COR-L47 (cell line): ENCODE data around the gene CD200.
"Not testable (repeated sequence)": the region's sequence is repeated elsewhere in the genome, so short reads cannot be mapped to it uniquely, and the experiment has no call there.

Source experiments
- DNase-seq: peaks from one replicate; lab custom pipeline; 2025; lab: John Stamatoyannopoulos, UW

Gene CD200

DNA sequence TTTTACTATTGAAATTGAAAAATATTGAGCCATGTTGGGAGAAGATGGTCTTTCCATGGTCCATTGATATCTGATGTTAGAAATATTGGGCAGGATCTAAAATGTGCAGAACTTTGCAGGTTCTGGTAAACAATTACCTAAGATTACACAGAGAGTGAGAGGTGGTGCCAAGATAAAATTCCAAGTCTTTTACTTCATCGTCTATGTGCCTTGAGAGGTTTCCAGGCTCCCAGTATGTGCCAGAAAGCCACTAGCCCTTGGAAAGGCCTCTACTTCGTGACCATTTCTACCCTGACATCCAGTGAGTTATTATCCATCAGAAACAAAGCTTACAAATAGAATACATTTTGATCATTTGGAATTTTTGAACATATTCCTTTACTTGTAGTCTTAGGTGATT is 27.6 kb downstream of the CD200 start:
- DNase-seq = no peak

DNA sequence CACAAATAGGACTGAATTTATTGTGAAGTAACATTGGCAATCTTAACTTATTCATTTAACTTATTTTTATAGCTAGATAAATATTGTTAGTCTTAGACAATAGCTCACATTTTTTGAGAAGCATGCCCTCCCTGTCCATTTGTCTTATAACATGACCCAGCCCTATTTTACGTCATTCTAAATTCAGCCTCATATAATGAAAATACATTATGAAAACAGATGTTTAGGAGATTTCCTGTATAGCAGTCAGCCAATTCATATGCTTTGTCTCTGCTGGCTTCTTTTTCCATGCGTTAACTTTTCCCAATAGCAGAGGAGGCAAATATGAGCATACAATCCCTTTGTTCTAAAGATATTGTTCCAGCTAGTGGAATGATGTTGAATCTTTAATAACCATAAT is 29.3 kb downstream of the CD200 start:
- DNase-seq = no peak

DNA sequence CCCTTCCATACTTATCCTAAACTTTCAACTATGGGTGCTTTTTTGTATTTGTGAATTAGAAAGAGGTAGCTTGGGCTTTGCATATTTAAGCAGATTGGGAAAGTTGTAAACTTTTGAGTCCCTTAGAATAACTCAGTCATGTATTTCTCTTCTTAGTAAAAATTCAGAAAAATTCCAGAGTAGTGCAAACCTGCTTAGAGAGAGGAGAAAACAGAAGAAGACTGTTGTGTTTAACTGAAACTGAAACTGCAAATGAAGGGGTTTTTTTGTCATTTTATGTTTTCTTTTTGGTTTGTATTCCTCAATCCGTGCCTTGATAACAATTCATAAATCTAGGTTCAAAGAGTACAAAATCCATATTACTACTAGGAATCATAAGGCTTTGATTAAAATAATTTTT is 31.3 kb downstream of the CD200 start:
- DNase-seq = no peak

DNA sequence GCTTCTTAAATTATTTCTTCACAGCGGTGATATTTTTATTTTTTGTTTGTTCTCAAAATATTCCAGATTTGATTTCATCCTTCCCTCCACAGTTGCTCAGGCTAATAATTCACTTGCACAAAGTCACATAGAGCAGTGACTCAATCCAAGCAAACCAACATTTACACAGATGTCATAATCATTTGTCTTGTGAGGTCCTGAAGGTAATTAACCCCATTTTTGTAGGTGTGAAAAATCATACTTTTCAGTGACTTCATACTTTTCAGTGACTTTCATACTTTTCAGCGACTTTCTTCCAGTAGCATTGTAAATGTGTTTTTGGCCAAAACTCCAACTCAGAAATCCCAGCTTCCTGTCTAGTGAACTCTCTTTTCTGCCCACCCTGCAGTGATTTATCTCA is 32.1 kb downstream of the CD200 start:
- no peak for DNase-seq

DNA sequence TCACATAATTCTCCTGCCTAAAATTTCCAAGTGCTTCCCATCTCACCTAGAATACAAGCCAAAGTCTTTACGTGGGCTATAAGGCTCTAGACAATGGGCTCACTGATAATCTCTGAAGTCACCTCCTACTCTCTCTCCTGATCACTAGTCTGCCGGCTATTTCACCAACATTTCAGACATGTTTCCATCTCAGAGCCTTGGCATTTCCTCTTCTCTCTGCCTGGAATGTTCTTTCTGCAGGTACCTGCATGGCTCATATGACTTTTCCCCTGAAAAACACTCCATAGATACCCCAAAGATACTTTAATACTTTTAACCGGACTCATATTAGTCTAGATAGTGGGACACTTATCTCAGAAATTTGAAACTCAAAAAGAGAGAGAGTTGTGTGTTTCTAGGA is 32.7 kb downstream of the CD200 start:
- no peak for DNase-seq

DNA sequence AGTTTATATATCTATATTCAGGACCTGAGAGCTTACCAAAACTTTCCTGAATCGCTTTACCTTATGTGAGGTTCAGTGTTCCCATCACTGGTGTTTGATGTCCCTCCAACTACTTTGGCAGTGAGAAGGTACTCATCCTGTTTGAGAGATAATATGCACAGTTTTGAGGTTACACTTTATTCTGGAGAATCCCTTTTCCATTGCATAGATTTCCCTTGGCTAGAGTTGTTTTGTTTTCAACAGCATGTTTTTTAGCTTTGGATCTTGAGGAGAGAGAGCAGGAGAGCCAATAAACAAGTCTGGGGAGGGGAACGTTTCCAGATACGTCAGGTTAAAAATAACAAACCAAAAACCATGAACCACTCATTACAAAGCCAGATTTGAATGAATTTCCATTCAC is 33.6 kb downstream of the CD200 start:
- no peak for DNase-seq

DNA sequence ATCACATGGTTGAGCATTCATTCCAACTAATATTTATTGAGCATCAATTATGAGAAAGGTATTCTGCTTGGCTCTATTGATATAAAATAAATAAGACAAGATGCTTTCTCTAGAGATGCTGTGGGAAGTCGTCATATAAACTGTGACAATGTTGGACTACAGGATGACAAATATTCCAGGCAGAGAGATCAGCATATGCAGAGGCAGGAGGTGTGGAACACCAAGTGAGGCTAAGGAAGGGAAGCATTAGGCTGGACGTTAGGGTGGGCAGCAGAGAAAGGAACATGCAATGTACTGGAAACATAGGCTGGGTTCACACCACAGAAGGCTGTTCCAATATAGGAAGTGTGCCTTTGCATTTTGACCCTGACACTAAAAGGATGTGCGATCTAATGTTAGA is 38.6 kb downstream of the CD200 start:
- DNase-seq = no peak

DNA sequence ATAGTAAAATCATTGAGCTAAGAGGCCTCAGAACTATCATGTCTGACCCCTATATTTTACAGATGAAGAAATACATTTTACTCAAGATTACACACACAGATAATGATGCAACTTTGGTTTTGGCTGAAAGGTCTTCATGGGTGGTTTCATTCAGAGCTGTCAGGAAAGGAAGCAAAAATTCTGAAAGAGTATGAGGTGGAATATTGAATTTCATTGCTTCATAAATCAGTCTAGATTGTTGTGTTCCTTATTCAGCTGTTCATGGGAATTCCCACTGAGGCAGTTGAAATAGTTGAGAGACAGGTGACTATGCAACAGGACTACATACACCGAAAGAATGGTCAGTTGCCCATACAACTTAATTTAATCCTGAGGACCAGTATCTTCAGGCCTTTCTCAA is 39.4 kb downstream of the CD200 start:
- no peak for DNase-seq

DNA sequence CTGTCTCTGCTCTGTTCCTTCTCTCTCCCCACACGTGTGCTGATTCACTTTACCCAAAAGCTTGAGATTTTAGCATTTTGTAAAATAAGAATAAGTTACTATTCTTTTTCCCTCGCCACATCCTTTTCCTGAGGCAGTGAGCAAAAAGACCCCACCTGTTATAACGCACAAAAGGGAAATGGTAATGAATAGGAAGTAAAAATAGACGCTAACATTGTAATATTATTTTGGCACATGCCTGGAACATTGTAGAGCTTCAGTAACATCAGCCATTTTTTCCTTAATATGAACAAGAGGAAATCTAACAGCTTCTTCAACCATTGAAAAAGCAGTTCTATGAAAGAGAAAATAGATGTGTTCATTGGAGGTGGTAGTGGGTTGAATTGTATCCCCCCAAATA is 40.5 kb downstream of the CD200 start:
- DNase-seq = no peak

DNA sequence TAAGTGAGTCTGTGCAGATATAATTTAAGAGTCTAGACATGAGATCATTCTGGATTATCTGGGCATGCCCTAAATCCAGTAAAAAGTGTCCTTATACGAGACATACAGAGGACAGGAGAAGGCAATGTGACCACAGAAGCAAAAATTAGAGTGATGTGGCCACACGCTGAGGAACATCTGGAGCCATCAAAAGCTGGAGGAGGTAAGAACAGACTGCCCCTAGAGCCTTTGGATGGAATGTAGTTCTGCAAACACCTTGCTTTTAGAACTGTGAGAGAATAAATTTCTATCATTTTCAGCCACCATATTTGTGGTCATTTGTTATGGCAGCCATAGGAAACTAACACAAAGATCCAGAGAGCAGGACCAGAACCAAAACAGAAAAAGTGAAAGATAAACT is 41.0 kb downstream of the CD200 start:
- no peak for DNase-seq

DNA sequence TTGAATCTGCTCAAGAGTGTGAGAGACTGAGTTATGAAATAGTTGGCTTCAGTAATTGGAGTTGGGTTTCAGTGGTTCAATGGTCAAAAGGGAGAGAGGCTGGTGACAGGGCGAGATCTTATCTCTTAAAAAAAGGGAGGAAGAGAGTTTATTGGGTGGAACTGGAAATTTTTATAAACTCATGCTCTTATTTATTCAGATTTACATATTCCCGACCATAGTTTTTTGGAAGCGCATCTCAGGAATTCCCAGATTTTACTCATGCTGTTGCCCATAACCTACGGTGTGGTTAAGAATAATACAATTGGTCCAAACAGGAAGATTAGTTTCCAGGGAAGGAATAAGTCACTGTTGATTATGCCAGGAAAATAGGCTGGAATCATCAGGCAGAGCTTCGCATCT is 41.4 kb downstream of the CD200 start:
- no peak for DNase-seq

DNA sequence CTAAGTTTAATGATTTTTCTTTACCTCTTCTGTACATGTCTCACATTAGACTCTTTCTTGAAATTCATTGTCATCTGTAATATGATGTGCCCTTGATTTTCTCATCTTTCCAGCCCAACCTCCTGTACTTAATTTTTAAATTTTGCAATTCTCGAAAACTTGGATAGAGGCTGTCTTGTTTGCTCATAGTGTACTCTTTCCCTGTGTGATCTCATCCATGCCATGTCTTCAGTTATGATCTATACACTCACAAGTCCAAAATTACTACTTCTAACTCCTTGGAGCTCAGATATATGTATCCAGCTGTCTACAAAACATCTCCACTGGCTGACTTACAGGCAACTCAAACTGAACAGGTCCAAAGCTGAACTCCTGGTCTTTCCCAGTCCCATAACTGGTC is 42.2 kb downstream of the CD200 start:
- DNase-seq = no peak

DNA sequence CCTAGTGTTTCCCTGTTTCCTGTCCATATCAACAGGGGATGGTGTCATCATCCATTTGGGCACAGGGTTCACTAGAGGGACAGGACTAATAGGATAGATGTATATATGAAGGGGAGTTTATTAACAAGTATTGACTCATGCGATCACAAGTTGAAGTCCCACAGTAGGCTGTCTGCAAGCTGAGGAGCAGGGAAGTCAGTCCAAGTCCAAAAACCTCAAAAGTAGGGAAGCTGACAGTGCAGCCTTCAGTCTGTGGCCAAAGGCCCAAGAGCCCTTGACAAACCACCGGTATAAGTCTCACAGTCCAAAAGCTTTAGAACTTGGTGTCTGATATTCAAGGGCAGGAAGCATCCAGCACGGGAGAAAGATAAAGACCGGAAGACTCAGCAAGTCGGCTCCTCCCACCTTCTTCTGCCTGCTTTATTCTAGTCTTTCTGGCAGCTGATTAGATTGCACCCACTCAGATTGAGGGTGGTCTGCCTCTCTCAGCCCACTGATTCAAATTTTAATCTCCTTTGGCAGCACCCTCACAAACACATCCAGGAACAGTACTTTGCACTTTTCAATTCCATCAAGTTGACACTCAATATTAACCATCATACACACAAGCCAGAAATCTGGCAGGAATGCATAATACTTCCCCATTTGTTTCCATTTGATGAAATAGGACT is 43.4 kb downstream of the CD200 start:
- DNase-seq = no peak

DNA sequence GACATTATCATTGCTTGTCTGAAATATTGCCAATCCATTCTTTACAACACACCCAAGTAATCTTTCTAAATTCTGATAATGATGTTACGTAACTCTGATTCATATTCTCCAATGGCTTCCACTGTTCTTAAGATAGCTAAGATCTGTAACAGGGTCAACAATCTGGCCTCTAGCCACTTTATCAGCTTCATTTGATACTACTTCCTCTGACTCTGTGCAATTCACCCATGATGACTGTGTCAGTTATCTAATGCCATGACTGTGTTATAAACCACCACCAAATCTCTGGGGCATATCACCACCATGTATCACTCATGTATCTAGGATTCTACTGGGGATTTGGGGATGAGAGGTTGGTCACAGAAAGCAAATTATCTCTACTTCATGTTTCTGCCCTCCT is 44.0 kb downstream of the CD200 start:
- no peak for DNase-seq

DNA sequence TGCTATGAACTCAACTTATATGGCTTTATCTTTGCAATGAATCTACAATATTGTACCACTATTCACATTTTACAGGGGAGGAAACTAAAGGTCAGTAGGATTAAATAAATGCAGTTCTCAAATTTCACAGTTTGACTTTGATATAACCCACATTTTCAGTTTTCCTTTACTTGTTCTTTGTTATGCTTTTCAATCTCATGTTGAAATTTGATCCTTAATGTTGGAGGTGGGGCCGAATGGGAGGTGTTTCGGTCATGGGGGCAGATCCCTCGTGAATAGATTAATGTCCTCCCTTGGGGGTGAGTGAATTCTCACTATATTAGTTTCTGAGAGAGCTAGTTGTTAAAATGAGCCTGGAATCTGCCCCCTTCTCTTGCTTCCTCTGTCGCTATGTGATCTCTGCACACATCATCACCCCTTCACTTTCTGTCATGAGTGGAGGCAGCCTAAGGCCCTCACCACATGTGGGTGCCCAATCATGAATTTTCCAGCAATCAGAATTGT is 44.7 kb downstream of the CD200 start:
- no peak for DNase-seq

DNA sequence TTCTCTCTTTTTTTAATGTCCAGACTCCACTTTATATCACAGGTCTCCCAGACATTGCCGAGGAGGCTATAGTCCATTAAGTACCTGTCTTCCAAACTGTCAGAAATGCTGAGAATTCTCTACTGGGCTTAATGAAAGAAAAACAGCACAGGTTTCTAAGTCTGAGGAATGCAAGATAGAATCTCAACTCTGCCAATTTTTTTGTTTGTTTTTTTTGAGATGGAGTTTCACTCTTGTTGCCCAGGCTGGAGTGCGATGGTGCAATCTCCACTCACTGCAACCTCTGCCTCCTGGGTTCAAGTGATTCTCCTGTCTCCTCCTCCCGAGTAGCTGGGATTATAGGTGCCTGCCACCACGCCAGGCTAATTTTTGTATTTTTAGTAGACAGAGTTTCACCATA is 45.4 kb downstream of the CD200 start:
- DNase-seq = not testable (repeated sequence)

DNA sequence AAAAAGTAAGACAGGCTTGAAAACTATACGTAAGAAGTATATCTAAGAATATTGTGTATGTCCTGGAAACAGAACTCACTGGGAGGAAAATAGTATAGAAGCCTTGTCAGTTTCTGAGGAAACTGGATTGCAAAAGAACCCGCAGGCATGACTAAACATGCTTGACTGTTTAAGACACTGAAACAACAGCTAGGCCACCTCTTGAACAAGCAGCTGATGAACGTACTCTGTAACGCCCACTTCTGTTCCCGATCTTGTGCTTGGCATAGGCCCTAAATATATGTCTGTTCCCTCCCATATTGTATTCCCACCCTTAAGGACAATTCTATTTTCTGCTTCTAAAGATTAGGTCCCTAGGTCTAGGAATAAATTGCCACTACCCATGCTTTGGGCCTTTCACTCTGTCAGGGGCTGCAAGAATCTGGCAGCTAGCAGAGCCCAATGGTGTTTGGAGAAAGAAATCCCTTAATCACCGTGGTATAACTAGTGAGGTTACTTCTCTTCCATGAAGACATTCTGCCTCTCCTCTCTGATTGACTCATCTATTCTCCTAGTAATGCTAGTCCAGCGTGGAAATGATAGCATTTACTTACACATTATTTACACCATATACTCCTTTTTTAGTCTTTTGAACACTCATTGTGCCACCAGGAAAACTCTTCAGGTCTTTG is 46.2 kb downstream of the CD200 start:
- DNase-seq = no peak

DNA sequence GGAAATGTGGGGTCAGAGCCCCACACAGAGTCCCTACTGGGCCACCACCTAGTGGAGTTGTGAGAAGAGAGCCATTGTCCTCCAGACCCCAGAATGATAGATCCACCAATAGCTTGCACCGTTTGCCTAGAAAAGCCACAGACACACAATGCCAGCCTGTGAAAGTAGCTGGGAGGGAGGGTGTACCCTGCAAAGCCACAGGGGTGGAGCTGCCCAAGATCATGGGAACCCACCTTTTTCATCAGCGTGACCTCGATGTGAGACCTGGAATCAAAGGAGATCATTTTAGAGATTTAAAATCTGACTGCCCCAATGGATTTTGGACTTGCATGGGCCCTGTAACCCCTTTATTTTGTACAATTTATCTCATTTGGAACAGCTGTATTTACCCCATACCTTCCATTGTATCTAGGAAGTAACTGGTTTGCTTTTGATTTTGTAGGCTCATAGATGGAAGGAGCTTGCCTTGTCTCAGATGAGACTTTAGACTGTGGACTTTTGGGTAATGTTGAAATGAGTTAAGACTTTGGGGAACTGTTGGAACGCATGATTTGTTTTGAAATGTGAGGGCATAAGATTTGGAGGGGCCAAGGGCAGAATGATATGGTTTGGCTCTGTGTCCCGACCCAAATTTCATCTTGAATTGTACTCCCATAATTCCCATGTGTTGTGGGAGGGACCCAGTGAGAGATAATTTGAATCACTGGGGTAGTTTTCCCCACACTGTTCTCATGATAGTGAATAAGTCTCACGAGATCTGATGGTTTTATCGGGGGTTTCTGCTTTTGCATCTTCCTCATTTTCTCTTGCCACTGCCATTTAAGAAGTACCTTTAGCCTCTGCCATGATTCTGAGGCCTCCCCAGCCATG is 49.0 kb downstream of the CD200 start:
- DNase-seq = no peak

DNA sequence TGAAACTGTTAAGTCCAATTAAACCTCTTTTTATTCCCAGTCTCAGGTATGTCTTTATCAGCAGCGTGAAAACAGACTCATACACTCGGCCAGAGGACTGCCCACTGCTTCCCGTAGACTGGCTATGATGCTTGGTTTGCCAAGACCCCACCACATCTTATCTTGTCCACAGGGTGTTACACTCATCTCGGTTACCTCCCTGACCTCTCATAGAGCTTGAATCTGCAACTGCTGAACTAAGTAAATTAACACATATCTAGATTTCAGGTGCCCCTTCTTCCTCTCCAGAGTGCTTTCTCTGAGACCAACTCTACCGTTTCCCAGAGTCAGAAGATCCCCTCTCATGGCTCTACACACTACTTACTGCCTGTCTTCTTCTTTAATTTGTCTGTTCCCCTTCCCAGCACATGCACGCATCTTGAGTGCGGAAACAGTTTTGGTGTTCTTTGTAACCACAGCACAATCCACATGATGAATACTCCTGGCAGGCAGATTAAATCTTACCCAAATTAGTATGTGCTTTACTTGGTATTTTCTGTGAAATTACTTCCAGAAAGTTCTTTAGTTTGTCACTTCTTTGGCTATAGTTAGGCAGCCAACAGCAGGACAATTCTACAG is 49.7 kb downstream of the CD200 start:
- no peak for DNase-seq

DNA sequence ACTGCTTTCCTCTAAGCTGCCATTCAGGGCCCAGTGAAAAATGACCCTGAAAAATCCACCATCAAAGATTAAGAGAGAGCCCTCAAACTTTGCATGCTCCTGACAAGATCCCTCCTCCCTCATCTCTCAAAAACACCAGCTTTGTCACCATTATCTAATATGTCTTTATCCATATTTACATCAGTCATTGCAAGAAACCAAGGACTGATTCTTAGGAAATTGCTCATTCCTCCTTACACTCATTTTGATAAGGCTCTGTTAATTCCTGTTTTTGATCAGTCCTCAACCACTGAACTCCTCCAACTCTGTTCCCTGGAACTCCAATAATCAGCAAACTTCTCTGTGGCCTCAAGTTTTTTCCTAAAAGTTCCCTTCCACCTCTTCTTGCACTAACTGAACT is 51.8 kb downstream of the CD200 start:
- DNase-seq = no peak

DNA sequence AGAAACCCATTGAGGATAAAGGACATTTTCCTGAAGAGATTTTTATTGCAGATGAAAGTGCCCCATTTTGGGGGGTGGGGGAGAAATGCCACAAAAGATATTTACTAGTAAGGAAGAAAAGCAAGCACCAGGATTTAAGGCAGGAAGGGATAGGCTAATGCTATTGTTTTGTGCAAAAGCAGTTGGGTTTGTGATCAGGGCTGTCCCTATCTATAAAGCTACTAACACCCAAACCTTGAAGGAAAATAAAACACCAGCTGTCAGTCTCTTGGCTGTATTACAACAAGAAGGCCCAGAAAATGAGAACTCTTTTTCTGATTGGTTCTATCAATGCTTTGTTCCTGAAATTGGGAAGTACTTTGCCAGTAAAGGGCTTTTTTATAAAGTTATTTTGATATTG is 56.0 kb downstream of the CD200 start:
- no peak for DNase-seq

DNA sequence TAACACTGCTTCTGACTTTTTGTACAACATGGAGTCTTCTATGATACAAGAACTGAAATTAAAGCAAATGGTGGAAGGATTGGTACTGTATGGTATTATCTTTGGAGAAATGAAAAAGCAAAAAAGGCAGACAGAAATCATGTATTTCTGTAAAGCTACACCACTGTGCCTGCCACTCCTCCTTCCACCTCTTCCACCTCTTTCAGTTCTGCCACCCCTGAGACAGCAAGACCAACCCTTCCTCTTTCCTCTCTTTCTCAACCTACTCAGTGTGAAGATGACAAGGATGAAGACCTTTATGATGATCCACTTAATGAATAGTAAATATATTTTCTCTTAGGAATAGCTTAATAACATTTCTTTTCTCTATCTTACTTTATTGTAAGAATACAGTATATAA is 57.0 kb downstream of the CD200 start:
- no peak for DNase-seq
